Measurements from ENCODE around the gene OPALIN.

Gene OPALIN, protein sequence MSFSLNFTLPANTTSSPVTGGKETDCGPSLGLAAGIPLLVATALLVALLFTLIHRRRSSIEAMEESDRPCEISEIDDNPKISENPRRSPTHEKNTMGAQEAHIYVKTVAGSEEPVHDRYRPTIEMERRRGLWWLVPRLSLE

DNA sequence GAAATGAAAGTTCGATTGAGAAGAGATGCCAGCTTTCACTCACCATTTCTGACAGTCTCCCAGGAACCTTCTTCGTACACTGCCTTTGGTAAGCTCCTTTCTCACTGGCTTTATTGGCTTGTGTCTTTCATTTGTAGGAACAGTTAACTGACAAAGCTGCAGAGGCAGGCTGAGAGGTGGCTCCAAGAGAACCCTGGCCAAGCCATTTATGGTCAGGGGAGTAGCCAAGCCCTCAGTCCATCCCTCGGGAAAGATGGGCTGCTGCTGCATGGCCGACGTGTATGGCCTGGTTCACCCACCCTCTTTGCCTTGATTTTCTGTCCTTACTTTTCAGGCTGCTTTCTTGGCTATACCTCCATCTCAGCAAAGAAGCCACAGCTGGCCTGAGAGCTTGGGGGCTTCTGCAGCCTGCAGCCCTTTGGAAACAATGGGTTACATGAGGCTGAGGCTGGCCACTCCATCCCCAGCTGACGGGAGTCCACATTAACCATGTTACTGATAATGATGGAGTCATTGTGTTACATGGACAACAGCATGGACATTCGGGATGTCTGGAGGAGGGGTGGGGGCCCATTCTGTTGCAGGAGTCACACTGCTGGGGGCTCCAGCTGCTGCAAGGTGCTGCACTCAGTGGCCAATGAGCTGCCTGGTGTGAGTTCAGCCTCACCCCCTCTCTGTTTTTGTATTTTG, at the start of gene OPALIN:
OPALIN (minus strand) TSS at position 152 of the 690 bp plus-strand sequence; CDS start at position 46, 106 bp downstream.
- no peaks in the 10 kb centered on the region for H3K9me3 ChIP-seq (ENCODE audit: insufficient read depth, low read depth, low read length)
- H3K27ac ChIP-seq (ENCODE audit: low read length), result no peak within 1 kb of the TSS
- no peak within 1 kb of the TSS for H3K9ac ChIP-seq (ENCODE audit: low read depth, low read length)
- no peaks in the 10 kb centered on the region for H3K36me3 ChIP-seq (ENCODE audit: insufficient read depth, low read depth, low read length)
- no peaks in the 10 kb centered on the region for H3K4me1 ChIP-seq (ENCODE audit: insufficient read depth, low read length)
- no peaks in the 10 kb centered on the region for H3K27me3 ChIP-seq (ENCODE audit: insufficient read depth, low read length)
- H3K4me3 ChIP-seq (ENCODE audit: low read length), result no peak within 1 kb of the TSS

GRCh38 chr10:96408201-96408600, 49.4 kb upstream of the OPALIN start:
- no peaks in the 10 kb centered on the region for H3K9me3 ChIP-seq (ENCODE audit: insufficient read depth, low read depth, low read length)
- no peak overlapping the region for H3K4me3 ChIP-seq (ENCODE audit: low read length)
- no peak overlapping the region for H3K27ac ChIP-seq (ENCODE audit: low read length)
- H3K9ac ChIP-seq (ENCODE audit: low read depth, low read length), result no peak overlapping the region
- no peaks in the 10 kb centered on the region for H3K27me3 ChIP-seq (ENCODE audit: insufficient read depth, low read length)
- no peaks in the 10 kb centered on the region for H3K4me1 ChIP-seq (ENCODE audit: insufficient read depth, low read length)
- no peaks in the 10 kb centered on the region for H3K36me3 ChIP-seq (ENCODE audit: insufficient read depth, low read depth, low read length)

DNA sequence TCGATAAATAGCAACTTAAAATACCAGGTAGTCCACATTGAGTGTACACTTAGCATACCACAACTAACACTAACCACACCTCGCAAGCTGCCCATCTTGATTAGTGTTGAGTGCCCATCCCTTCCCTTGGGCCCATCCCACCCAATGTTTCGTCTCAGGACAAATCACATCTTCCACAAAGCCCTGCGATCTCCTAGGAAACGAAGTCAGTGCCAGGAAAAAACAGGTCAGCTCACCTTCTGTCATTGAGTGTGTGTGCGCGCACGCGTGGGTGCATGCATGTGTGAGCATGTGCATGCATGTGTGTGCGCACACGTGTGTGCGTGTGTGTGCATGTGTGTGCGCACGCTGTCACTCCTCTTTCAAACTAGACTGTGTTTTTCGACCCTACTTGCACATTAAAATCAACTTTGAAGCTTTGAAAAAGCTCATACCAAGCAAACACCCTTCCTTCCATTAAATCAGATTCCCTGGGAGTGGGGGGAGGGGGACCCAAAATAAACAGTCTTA, 48.8 kb upstream of the OPALIN start:
- no peaks in the 10 kb centered on the region for H3K36me3 ChIP-seq (ENCODE audit: insufficient read depth, low read depth, low read length)
- no peaks in the 10 kb centered on the region for H3K4me1 ChIP-seq (ENCODE audit: insufficient read depth, low read length)
- no peaks in the 10 kb centered on the region for H3K27me3 ChIP-seq (ENCODE audit: insufficient read depth, low read length)
- no peak overlapping the region for H3K9ac ChIP-seq (ENCODE audit: low read depth, low read length)
- no peaks in the 10 kb centered on the region for H3K9me3 ChIP-seq (ENCODE audit: insufficient read depth, low read depth, low read length)
- H3K4me3 ChIP-seq (ENCODE audit: low read length), result no peak overlapping the region
- no peak overlapping the region for H3K27ac ChIP-seq (ENCODE audit: low read length)

DNA sequence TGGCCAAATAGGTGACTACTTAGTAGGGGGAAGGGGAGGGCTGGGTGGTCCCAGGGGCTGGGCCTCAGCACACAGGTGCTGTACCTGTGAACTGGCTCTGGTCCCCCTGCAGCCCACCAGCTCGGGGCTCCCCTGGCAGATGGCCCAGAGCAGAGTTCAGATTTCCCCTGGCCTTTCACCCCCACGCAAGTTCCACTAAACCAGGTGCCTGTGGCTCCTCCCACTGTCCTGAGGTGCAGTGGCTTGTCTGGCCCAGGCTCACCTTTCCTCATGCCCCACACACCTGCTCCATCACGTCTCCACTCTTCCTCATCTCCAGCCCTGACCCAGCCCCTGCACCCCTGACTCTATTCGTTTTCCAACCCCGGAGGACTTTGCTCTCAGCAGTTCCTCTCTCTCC, 47.3 kb upstream of the OPALIN start:
- Histone ChIP-seq H3K4me3 (ENCODE audit: low read length) (no peak overlapping the region), H3K27ac (ENCODE audit: low read length) (no peak overlapping the region), H3K27me3 (ENCODE audit: insufficient read depth, low read length) (no peaks in the 10 kb centered on the region), H3K9ac (ENCODE audit: low read depth, low read length) (no peak overlapping the region), H3K4me1 (ENCODE audit: insufficient read depth, low read length) (peaks cover 4% of the 10 kb centered on the region; the same call in 1 of the 2 replicates), H3K36me3 (ENCODE audit: insufficient read depth, low read depth, low read length) (no peaks in the 10 kb centered on the region), H3K9me3 (ENCODE audit: insufficient read depth, low read depth, low read length) (no peaks in the 10 kb centered on the region)

DNA sequence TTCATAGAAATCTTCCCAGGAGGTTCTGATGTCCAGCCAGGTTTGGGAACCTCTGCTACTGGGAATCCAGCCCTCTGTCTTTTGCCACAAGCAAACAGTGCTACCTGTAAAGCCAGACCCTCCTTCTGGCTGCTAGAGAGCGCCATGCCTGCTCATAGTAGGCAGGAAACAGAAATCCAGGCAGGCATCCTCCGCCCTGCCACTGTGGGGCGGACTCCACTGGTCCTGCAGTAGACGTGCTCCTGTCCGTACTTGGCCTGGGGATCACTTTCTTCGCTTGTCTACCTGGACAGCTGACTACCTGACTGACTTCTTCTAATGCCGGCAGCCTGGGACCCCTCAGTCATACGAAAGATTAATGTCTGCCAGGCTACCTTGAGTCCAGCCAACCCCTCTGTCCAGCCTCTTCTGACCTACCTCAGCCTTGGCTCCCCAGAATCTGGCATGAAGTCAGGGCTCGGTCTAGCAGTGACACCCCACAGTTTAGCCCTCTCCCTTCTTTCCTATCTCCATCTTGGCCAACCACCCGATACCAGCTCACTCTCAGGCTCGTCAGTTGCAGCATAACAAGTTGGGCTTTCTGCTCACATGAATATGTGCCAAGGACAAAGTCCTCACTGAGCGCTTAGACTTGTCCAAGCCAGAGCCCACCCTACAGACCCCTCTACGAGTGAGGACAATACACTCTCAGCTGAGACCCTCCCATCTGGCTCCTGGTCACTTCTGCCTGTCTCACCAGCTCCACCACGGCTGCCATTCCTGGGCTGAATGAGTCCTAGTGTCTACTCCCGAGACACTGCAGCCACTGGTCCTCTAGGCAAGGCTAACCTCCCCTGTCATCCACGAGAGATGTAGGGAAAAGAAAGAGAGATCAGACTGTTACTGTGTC, 43.9 kb upstream of the OPALIN start:
- no peak overlapping the region for H3K4me3 ChIP-seq (ENCODE audit: low read length)
- H3K9ac ChIP-seq (ENCODE audit: low read depth, low read length), result no peak overlapping the region
- no peaks in the 10 kb centered on the region for H3K9me3 ChIP-seq (ENCODE audit: insufficient read depth, low read depth, low read length)
- H3K27ac ChIP-seq (ENCODE audit: low read length), result no peak overlapping the region
- H3K36me3 ChIP-seq (ENCODE audit: insufficient read depth, low read depth, low read length), result no peaks in the 10 kb centered on the region
- peaks cover 7% of the 10 kb centered on the region; the same call in 1 of the 2 replicates for H3K4me1 ChIP-seq (ENCODE audit: insufficient read depth, low read length)
- H3K27me3 ChIP-seq (ENCODE audit: insufficient read depth, low read length), result no peaks in the 10 kb centered on the region; the same call in 1 of the 2 replicates

DNA sequence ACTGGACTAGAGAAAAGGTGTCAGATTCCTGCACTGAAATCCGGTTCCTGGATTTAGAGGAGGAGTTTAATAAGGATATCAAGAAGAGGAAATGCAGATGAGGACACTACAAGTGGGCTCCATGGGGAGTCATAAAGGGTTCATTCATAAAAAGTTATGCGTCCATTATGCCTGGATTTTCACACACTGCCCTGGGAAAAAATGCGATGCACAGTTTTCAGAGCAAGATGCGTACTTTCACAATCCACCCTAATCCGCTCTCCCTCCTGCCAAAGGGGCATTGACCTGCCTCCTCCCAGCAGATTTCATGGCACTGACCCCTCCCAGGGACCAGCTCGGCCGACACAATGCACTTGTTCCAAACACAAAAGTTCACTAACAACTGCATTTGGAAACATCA, 42.2 kb upstream of the OPALIN start:
- H3K27me3 ChIP-seq (ENCODE audit: insufficient read depth, low read length), result no peaks in the 10 kb centered on the region; the same call in 1 of the 2 replicates
- peaks cover 7% of the 10 kb centered on the region; the same call in 1 of the 2 replicates for H3K4me1 ChIP-seq (ENCODE audit: insufficient read depth, low read length)
- no peak overlapping the region for H3K4me3 ChIP-seq (ENCODE audit: low read length)

DNA sequence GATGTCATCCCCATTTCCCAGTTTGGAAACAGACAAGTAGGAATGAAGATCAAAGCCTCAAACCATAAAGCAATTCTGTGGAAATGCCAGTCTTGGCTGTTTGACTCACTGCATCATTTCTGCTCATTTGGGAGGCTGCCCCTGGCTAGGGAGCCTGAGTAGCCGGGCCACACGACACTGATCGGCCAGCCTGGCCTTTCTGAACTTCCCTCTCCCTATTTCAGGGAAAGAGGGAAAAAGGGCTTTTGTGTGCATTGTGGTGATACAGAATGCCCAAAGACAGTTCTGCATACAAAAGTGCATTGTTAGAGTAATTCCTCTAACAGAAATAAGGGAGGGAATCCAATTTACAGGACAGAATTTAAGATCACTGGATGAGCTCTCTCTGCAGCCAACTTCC, 41.7 kb upstream of the OPALIN start:
- Histone ChIP-seq H3K9me3 (ENCODE audit: insufficient read depth, low read depth, low read length) (no peaks in the 10 kb centered on the region), H3K4me1 (ENCODE audit: insufficient read depth, low read length) (peaks cover 7% of the 10 kb centered on the region; the same call in 1 of the 2 replicates), H3K27ac (ENCODE audit: low read length) (no peak overlapping the region), H3K9ac (ENCODE audit: low read depth, low read length) (no peak overlapping the region), H3K36me3 (ENCODE audit: insufficient read depth, low read depth, low read length) (no peaks in the 10 kb centered on the region), H3K4me3 (ENCODE audit: low read length) (no peak overlapping the region), H3K27me3 (ENCODE audit: insufficient read depth, low read length) (no peaks in the 10 kb centered on the region; the same call in 1 of the 2 replicates)

More for the DNA sequence above, 42.2 kb upstream of the OPALIN start:
- Histone ChIP-seq H3K27ac (ENCODE audit: low read length) (no peak overlapping the region), H3K9ac (ENCODE audit: low read depth, low read length) (no peak overlapping the region), H3K9me3 (ENCODE audit: insufficient read depth, low read depth, low read length) (no peaks in the 10 kb centered on the region), H3K36me3 (ENCODE audit: insufficient read depth, low read depth, low read length) (no peaks in the 10 kb centered on the region)

DNA sequence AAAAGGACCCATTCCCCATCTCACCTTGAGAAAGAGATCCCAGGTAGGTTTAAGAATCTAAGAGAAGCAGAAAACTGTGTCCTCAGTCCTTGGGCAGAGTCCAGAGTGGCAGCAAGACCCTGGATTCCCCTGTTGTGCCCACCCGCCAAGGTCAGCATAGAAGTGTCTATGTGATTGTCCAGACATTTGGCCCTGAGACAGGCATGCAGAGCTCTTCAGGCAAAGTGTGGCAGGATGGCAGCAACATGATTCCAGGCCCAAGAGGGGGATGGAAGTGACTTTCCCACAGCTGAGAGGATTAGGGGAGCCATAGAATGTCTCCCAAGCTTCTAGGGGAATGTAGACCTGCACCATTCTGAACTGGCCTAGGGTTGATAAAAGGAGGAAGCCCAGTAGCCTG, 39.1 kb upstream of the OPALIN start:
- Histone ChIP-seq H3K27me3 (ENCODE audit: insufficient read depth, low read length) (no peaks in the 10 kb centered on the region; the same call in 1 of the 2 replicates), H3K4me3 (ENCODE audit: low read length) (no peak overlapping the region), H3K9ac (ENCODE audit: low read depth, low read length) (no peak overlapping the region), H3K9me3 (ENCODE audit: insufficient read depth, low read depth, low read length) (no peaks in the 10 kb centered on the region), H3K36me3 (ENCODE audit: insufficient read depth, low read depth, low read length) (no peaks in the 10 kb centered on the region), H3K4me1 (ENCODE audit: insufficient read depth, low read length) (peaks cover 7% of the 10 kb centered on the region; the same call in 1 of the 2 replicates), H3K27ac (ENCODE audit: low read length) (no peak overlapping the region)

GRCh38 chr10:96395931-96396877, 37.4 kb upstream of the OPALIN start:
- no peaks in the 10 kb centered on the region for H3K9me3 ChIP-seq (ENCODE audit: insufficient read depth, low read depth, low read length)
- no peak overlapping the region for H3K27ac ChIP-seq (ENCODE audit: low read length)
- H3K4me1 ChIP-seq (ENCODE audit: insufficient read depth, low read length), result peaks cover 4% of the 10 kb centered on the region; the same call in 1 of the 2 replicates
- H3K4me3 ChIP-seq (ENCODE audit: low read length), result peak overlapping the region; percentile 51; the same call in 1 of the 2 replicates
- no peak overlapping the region for H3K9ac ChIP-seq (ENCODE audit: low read depth, low read length)
- H3K27me3 ChIP-seq (ENCODE audit: insufficient read depth, low read length), result no peaks in the 10 kb centered on the region; the same call in 1 of the 2 replicates
- H3K36me3 ChIP-seq (ENCODE audit: insufficient read depth, low read depth, low read length), result no peaks in the 10 kb centered on the region

DNA sequence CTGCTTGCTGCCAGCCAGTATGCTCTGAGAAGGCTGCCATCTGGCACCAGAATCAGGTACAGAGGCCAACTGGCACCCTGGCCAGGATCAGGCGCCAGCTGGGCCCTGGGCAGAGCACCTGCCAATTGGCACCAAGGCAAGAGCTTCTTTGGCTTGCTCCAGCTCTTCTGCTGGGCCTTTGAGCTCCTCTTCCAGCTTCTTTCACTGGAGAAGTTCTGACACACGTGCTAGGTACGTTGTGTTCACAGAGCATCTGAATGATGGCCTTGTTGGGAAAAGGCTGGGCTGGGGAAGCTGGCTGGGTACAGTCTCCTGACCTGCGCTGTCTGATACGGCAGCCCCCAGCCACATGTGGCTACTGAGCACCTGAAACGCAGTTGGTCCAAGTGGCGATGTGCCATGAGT, 31.7 kb upstream of the OPALIN start:
- H3K4me3 ChIP-seq (ENCODE audit: low read length), result no peak overlapping the region
- H3K36me3 ChIP-seq (ENCODE audit: insufficient read depth, low read depth, low read length), result no peaks in the 10 kb centered on the region
- H3K27me3 ChIP-seq (ENCODE audit: insufficient read depth, low read length), result no peaks in the 10 kb centered on the region
- no peak overlapping the region for H3K9ac ChIP-seq (ENCODE audit: low read depth, low read length)
- no peaks in the 10 kb centered on the region for H3K9me3 ChIP-seq (ENCODE audit: insufficient read depth, low read depth, low read length)
- H3K4me1 ChIP-seq (ENCODE audit: insufficient read depth, low read length), result no peaks in the 10 kb centered on the region
- H3K27ac ChIP-seq (ENCODE audit: low read length), result no peak overlapping the region
